GM12891 (cell line): ENCODE measurements around the gene SMYD4.

Experiments used
- POLR2A ChIP-seq: IDR thresholded peaks from 2 replicates; pipeline ENCODE4 v1.6.1; 2011; ENCODE audit warnings: low read depth, low read length, control low read depth
- TAF1 ChIP-seq: IDR thresholded peaks from 2 replicates; pipeline ENCODE4 v1.6.1; 2011; ENCODE audit warnings: low read depth, low read length, control low read depth

DNA sequence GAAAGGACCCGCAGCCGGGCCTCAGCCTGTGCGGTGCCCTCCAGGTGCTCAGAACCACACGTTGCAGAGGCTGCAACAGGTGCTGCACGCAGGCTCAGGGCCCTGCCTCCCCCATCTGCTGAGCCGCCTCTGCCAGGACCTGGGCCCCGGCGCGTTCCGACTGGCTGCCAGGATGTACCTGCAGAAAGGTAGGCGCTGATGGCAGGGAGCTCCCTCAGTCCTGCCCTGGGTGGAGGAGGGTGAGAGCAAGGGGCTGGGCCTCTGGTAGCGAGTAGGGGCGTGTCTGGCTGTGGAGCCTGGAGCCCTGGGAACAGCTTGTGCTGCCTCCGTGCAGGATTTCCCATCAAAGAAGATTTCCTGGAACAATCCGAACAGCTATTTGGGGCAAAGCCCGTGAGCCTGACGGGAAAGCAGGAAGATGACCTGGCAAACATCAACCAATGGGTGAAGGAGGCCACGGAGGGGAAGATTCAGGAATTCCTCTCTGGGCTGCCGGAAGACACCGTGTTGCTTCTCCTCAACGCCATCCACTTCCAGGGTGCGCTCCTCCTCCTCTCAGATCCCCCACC is 82.6 kb downstream of the SMYD4 start:
- TF ChIP-seq POLR2A = no peak
- TF ChIP-seq TAF1 = no peak
